GM21737 (cell line): Measurements from ENCODE around the gene PRR5.
"Not testable (repeated sequence)": the region's sequence is repeated elsewhere in the genome, so short reads cannot be mapped to it uniquely, and the experiment has no call there.

ENCODE experiments used
- ATAC-seq: cut with Tn5 transposase; IDR thresholded peaks from one replicate; pipeline ENCODE4 v1.9.1; 2021; ENCODE audit warnings: mild to moderate bottlenecking, moderate library complexity; ENCODE audit not compliant: unreplicated experiment

PRR5 gene

GRCh38 chr22:44672632-44673031 is 29.4 kb upstream of the PRR5 start:
- ATAC-seq, result no peak

GRCh38 chr22:44673406-44673805 is 28.6 kb upstream of the PRR5 start:
- ATAC-seq, result no peak

GRCh38 chr22:44676066-44676440 is 26.0 kb upstream of the PRR5 start:
- not testable (repeated sequence) for ATAC-seq

GRCh38 chr22:44676441-44677352 is 25.3 kb upstream of the PRR5 start:
- no peak for ATAC-seq

GRCh38 chr22:44677353-44677840 is 24.6 kb upstream of the PRR5 start:
- no peak for ATAC-seq

GRCh38 chr22:44677871-44678555 is 24.0 kb upstream of the PRR5 start:
- no peak for ATAC-seq

GRCh38 chr22:44678556-44679305 is 23.3 kb upstream of the PRR5 start:
- ATAC-seq, result no peak

- ATAC-seq, result not testable (repeated sequence)
Measured at GRCh38 chr22:44679306-44679647, 22.7 kb upstream of the PRR5 start.

GRCh38 chr22:44680058-44680457 is 21.9 kb upstream of the PRR5 start:
- no peak for ATAC-seq

GRCh38 chr22:44680481-44680894 is 21.5 kb upstream of the PRR5 start:
- no peak for ATAC-seq

- ATAC-seq, result no peak
Measured at GRCh38 chr22:44682556-44683168, 19.3 kb upstream of the PRR5 start.

- no peak for ATAC-seq
Measured at GRCh38 chr22:44683237-44683636, 18.8 kb upstream of the PRR5 start.

- ATAC-seq, result no peak
Measured at GRCh38 chr22:44683881-44684280, 18.1 kb upstream of the PRR5 start.

GRCh38 chr22:44684506-44685383 is 17.3 kb upstream of the PRR5 start:
- ATAC-seq, result peak; percentile 49

GRCh38 chr22:44685384-44686056 is 16.5 kb upstream of the PRR5 start:
- no peak for ATAC-seq

- no peak for ATAC-seq
Measured at GRCh38 chr22:44686873-44687600, 15.0 kb upstream of the PRR5 start.

GRCh38 chr22:44689173-44689572 is 12.8 kb upstream of the PRR5 start:
- ATAC-seq, result no peak

GRCh38 chr22:44689915-44690524 is 12.0 kb upstream of the PRR5 start:
- no peak for ATAC-seq
